Mesenchymal stem cell (in vitro differentiated cells and primary cell): ENCODE results near the gene CCT7.

Experiments used
- DNase-seq: peaks from one replicate; pipeline ENCODE4 v3.0.0-alpha.2; 2013
- H2AFZ ChIP-seq: one replicate; pipeline ENCODE4 v1.6.1; 2013; ENCODE audit warnings: low read depth, mild to moderate bottlenecking, control low read depth, inconsistent platforms, low read length, moderate library complexity
- H2AK5ac ChIP-seq: 2 replicates; pipeline ENCODE4 v1.6.1; 2013; ENCODE audit warnings: low read length, moderate library complexity, mild to moderate bottlenecking, inconsistent platforms; ENCODE audit not compliant: severe bottlenecking
- H2BK120ac ChIP-seq: one replicate; pipeline ENCODE4 v1.6.1; 2013; ENCODE audit warnings: low read depth, mild to moderate bottlenecking, inconsistent platforms, low read length, moderate library complexity
- H2BK12ac ChIP-seq, 2 experiments: one replicate each; pipeline ENCODE4 v1.6.1; 2013; ENCODE audit warnings: inconsistent platforms in 2 of 2, low read length in 2 of 2, mild to moderate bottlenecking in 2 of 2, moderate library complexity in 2 of 2, control low read depth in 1 of 2
- H2BK15ac ChIP-seq: one replicate; pipeline ENCODE4 v1.6.1; 2013; ENCODE audit warnings: mild to moderate bottlenecking, low read depth, inconsistent platforms; ENCODE audit not compliant: poor library complexity, severe bottlenecking
- H2BK5ac ChIP-seq: 2 replicates; pipeline ENCODE4 v1.6.1; 2013; ENCODE audit warnings: low read depth, mild to moderate bottlenecking, low read length, control low read depth, inconsistent platforms; ENCODE audit not compliant: poor library complexity, severe bottlenecking
- H3K14ac ChIP-seq, 2 experiments: one replicate each; pipeline ENCODE4 v1.6.1; 2013; ENCODE audit warnings: inconsistent platforms in 2 of 2, low read length in 2 of 2, control low read depth in 1 of 2, mild to moderate bottlenecking in 1 of 2, moderate library complexity in 1 of 2
- H3K18ac ChIP-seq, 2 experiments: one replicate each; pipeline ENCODE4 v1.6.1; 2013; ENCODE audit warnings: inconsistent platforms in 2 of 2, low read length in 2 of 2, control low read depth in 1 of 2, low read depth in 1 of 2, mild to moderate bottlenecking in 1 of 2
- H3K23ac ChIP-seq, 2 experiments: one replicate each; pipeline ENCODE4 v1.6.1; 2013; ENCODE audit warnings: inconsistent platforms in 2 of 2, low read length in 2 of 2, mild to moderate bottlenecking in 2 of 2, moderate library complexity in 2 of 2, control low read depth in 1 of 2
- H3K27ac ChIP-seq: 2 replicates; pipeline ENCODE4 v1.5.1; 2013; ENCODE audit warnings: mild to moderate bottlenecking, moderate library complexity, low read length, control low read depth, inconsistent platforms; ENCODE audit not compliant: poor library complexity, severe bottlenecking
- H3K27me3 ChIP-seq, 2 experiments: 2 replicates each; pipeline versions ENCODE4 v1.6.1 to v1.7.0; 2013; ENCODE audit warnings: low read length in 2 of 2, mild to moderate bottlenecking in 2 of 2, moderate library complexity in 2 of 2, control low read depth in 1 of 2, inconsistent platforms in 1 of 2; ENCODE audit not compliant: control insufficient read depth in 1 of 2, insufficient read depth in 1 of 2
- H3K36me3 ChIP-seq, 2 experiments: 2 replicates each; pipeline versions ENCODE4 v1.6.1 to v1.7.0; 2013; ENCODE audit warnings: low read length in 2 of 2, control low read depth in 1 of 2, inconsistent platforms in 1 of 2, low read depth in 1 of 2, mild to moderate bottlenecking in 1 of 2; ENCODE audit not compliant: insufficient read depth in 2 of 2, control insufficient read depth in 1 of 2
- H3K4ac ChIP-seq, 2 experiments: one replicate each; pipeline ENCODE4 v1.6.1; 2013; ENCODE audit warnings: inconsistent platforms in 2 of 2, low read length in 2 of 2, mild to moderate bottlenecking in 2 of 2, moderate library complexity in 2 of 2, control low read depth in 1 of 2, low read depth in 1 of 2
- H3K4me1 ChIP-seq: 2 replicates; pipeline ENCODE4 v1.6.1; 2013; ENCODE audit warnings: low read depth, low read length, control low read depth; ENCODE audit not compliant: control insufficient read depth, insufficient read depth
- H3K4me2 ChIP-seq: 2 replicates; pipeline ENCODE4 v1.6.1; 2013; ENCODE audit warnings: low read length, mild to moderate bottlenecking, inconsistent platforms; ENCODE audit not compliant: poor library complexity, severe bottlenecking
- H3K4me3 ChIP-seq, 2 experiments: 2 replicates each; pipeline versions ENCODE4 v1.5.1 to v1.7.0; 2013; ENCODE audit warnings: low read length in 2 of 2, mild to moderate bottlenecking in 2 of 2, control low read depth in 1 of 2, low read depth in 1 of 2; ENCODE audit not compliant: insufficient read depth in 1 of 2
- H3K79me1 ChIP-seq: replicated peaks from 2 replicates; pipeline ENCODE4 v1.6.1; 2013; ENCODE audit warnings: mild to moderate bottlenecking, control low read depth, low read length, inconsistent platforms; ENCODE audit not compliant: poor library complexity, severe bottlenecking
- H3K9ac ChIP-seq: 2 replicates; pipeline ENCODE4 v1.7.0; 2013; ENCODE audit warnings: mild to moderate bottlenecking, low read length, moderate library complexity
- H3K9me3 ChIP-seq: 2 replicates; pipeline ENCODE4 v1.7.0; 2013; ENCODE audit warnings: mild to moderate bottlenecking, low read length; ENCODE audit not compliant: control insufficient read depth
- H4K8ac ChIP-seq: one replicate; pipeline ENCODE4 v1.6.1; 2013; ENCODE audit warnings: inconsistent platforms, mild to moderate bottlenecking, low read length, moderate library complexity
- H4K91ac ChIP-seq: one replicate; pipeline ENCODE4 v1.6.1; 2013; ENCODE audit warnings: mild to moderate bottlenecking, low read length, inconsistent platforms
- WGBS: methylation state at CpG from one replicate; pipeline ENCODE4 v1.1.7; 2013; ENCODE audit warnings: mixed read lengths; 5-methylcytosine and 5-hydroxymethylcytosine counted together

Gene CCT7

GRCh38 chr2:73239776-73240175, 5.7 kb downstream of the CCT7 start:
- H3K9me3 ChIP-seq: no peaks in the 10 kb centered on the region
- no peak overlapping the region for H2BK15ac ChIP-seq

GRCh38 chr2:73243884-73244570, 9.9 kb downstream of the CCT7 start:
- no peak overlapping the region for H4K91ac ChIP-seq
- H3K36me3 ChIP-seq: peaks cover 37 to 89% of the 10 kb centered on the region in 2 experiments
- no peak overlapping the region for H3K9ac ChIP-seq
- no peak overlapping the region for H3K14ac ChIP-seq
- H3K23ac ChIP-seq: no peak overlapping the region
- H3K9me3 ChIP-seq: no peaks in the 10 kb centered on the region
- no peak overlapping the region for H3K4me2 ChIP-seq
- peak overlapping the region in 1 of 2 experiments; percentile 67 for H3K4ac ChIP-seq
- no peak overlapping the region for H3K18ac ChIP-seq
- no peak overlapping the region for H2AFZ ChIP-seq
- no peaks in the 10 kb centered on the region for H3K27me3 ChIP-seq
- no peak overlapping the region for H2BK15ac ChIP-seq
- WGBS: 75% methylated on average over 4 of the region's 5 CpGs
- no peak overlapping the region for H4K8ac ChIP-seq
- H2AK5ac ChIP-seq: no peak overlapping the region
- DNase-seq: peak; percentile 7
- no peak overlapping the region for H3K4me3 ChIP-seq
- H2BK120ac ChIP-seq: no peak overlapping the region
- no peak overlapping the region for H2BK5ac ChIP-seq
- no peak overlapping the region for H3K27ac ChIP-seq
- H2BK12ac ChIP-seq: no peak overlapping the region
- H3K4me1 ChIP-seq: peaks cover 4% of the 10 kb centered on the region
- peaks cover 48% of the 10 kb centered on the region for H3K79me1 ChIP-seq

More at GRCh38 chr2:73239776-73240175, 5.7 kb downstream of the CCT7 start:
- no peak overlapping the region for H4K8ac ChIP-seq
- peaks cover 16 to 50% of the 10 kb centered on the region in 2 experiments for H3K36me3 ChIP-seq
- no peak overlapping the region for H3K4me2 ChIP-seq
- no peak overlapping the region for H3K4ac ChIP-seq
- no peak overlapping the region for H3K18ac ChIP-seq
- WGBS: 81% methylated on average over 3 of the region's 3 CpGs
- H4K91ac ChIP-seq: no peak overlapping the region
- DNase-seq: peak; percentile 13
- H3K27me3 ChIP-seq: no peaks in the 10 kb centered on the region
- no peak overlapping the region for H3K4me3 ChIP-seq
- no peak overlapping the region for H2AK5ac ChIP-seq
- H3K27ac ChIP-seq: no peak overlapping the region
- no peak overlapping the region for H3K23ac ChIP-seq
- no peak overlapping the region for H2BK12ac ChIP-seq
- H3K79me1 ChIP-seq: peaks cover 22% of the 10 kb centered on the region
- peak overlapping the region; percentile 62 for H3K9ac ChIP-seq
- no peak overlapping the region for H2BK120ac ChIP-seq
- H2AFZ ChIP-seq: no peak overlapping the region
- peaks cover 14% of the 10 kb centered on the region for H3K4me1 ChIP-seq
- H2BK5ac ChIP-seq: no peak overlapping the region
- H3K14ac ChIP-seq: no peak overlapping the region

GRCh38 chr2:73244580-73244979, 10.5 kb downstream of the CCT7 start:
- no peaks in the 10 kb centered on the region for H3K9me3 ChIP-seq
- no peak overlapping the region for H4K91ac ChIP-seq
- no peak for DNase-seq
- H3K9ac ChIP-seq: no peak overlapping the region
- peaks cover 3% of the 10 kb centered on the region for H3K4me1 ChIP-seq
- H3K18ac ChIP-seq: no peak overlapping the region
- peaks cover 49% of the 10 kb centered on the region for H3K79me1 ChIP-seq
- no peak overlapping the region for H3K23ac ChIP-seq
- no peak overlapping the region for H2AK5ac ChIP-seq
- WGBS: 100% methylated on average over 3 of the region's 3 CpGs
- no peak overlapping the region for H2BK5ac ChIP-seq
- no peak overlapping the region for H3K4me3 ChIP-seq
- H3K27me3 ChIP-seq: no peaks in the 10 kb centered on the region
- H2BK15ac ChIP-seq: no peak overlapping the region
- H2BK120ac ChIP-seq: no peak overlapping the region
- H3K27ac ChIP-seq: no peak overlapping the region
- no peak overlapping the region for H3K14ac ChIP-seq
- H2AFZ ChIP-seq: no peak overlapping the region
- H3K4ac ChIP-seq: no peak overlapping the region
- no peak overlapping the region for H2BK12ac ChIP-seq
- no peak overlapping the region for H4K8ac ChIP-seq
- no peak overlapping the region for H3K4me2 ChIP-seq
- H3K36me3 ChIP-seq: peaks cover 37 to 93% of the 10 kb centered on the region in 2 experiments

- no peak for DNase-seq
- H4K91ac ChIP-seq: no peak overlapping the region
- H3K27ac ChIP-seq: no peak overlapping the region
- H3K27me3 ChIP-seq: no peaks in the 10 kb centered on the region
- no peak overlapping the region for H2BK12ac ChIP-seq
- H2AK5ac ChIP-seq: no peak overlapping the region
- no peak overlapping the region for H3K14ac ChIP-seq
- H2BK120ac ChIP-seq: no peak overlapping the region
- H3K4me2 ChIP-seq: no peak overlapping the region
- peaks cover 57 to 95% of the 10 kb centered on the region in 2 experiments for H3K36me3 ChIP-seq
- H3K79me1 ChIP-seq: peaks cover 55% of the 10 kb centered on the region
- H4K8ac ChIP-seq: no peak overlapping the region
- H2BK5ac ChIP-seq: no peak overlapping the region
- H2AFZ ChIP-seq: no peak overlapping the region
- no peak overlapping the region for H3K4me3 ChIP-seq
- H3K18ac ChIP-seq: no peak overlapping the region
- H3K4ac ChIP-seq: no peak overlapping the region
- H3K23ac ChIP-seq: no peak overlapping the region
- 95% methylated on average over 3 of the region's 3 CpGs for WGBS
- peak overlapping the region; percentile 9 for H3K9ac ChIP-seq
- no peak overlapping the region for H2BK15ac ChIP-seq
- no peaks in the 10 kb centered on the region for H3K9me3 ChIP-seq
- H3K4me1 ChIP-seq: peaks cover 2% of the 10 kb centered on the region
Measured at GRCh38 chr2:73246850-73247249, 12.7 kb downstream of the CCT7 start.
